Fibroblast of lung (primary cell): ENCODE data around the gene LMF1. TPM values are rescaled to one million over a fixed set of nuclear protein-coding genes. Genes with fewer than 3 reads are reported as not detected.

Experiments used
- DNase-seq, 2 donors: peaks; one replicate each; pipeline versions ENCODE4 v3.0.0 to v3.0.0-alpha.2; 2010; ENCODE audit warnings: low read depth in 2 of 2
- H2AFZ ChIP-seq: 2 replicates; pipeline ENCODE4 v1.5.1; 2012; ENCODE audit warnings: low read length, control low read depth, inconsistent platforms
- H3K27ac ChIP-seq: 2 replicates; pipeline ENCODE4 v1.5.1; 2011; ENCODE audit warnings: low read length, control low read depth; ENCODE audit not compliant: insufficient read depth
- H3K27me3 ChIP-seq: 2 replicates; pipeline ENCODE4 v1.5.1; 2011; ENCODE audit warnings: mild to moderate bottlenecking, low read length; ENCODE audit not compliant: control insufficient read depth, insufficient read depth
- H3K36me3 ChIP-seq: 2 replicates; pipeline ENCODE4 v1.5.1; 2011; ENCODE audit warnings: low read length; ENCODE audit not compliant: control insufficient read depth, insufficient read depth
- H3K4me1 ChIP-seq: 2 replicates; pipeline ENCODE4 v1.5.1; 2011; ENCODE audit warnings: low read length; ENCODE audit not compliant: control insufficient read depth, insufficient read depth; ENCODE audit errors: extremely low read depth
- H3K4me2 ChIP-seq: 2 replicates; pipeline ENCODE4 v1.5.1; 2011; ENCODE audit warnings: low read length, control low read depth; ENCODE audit not compliant: insufficient read depth; ENCODE audit errors: extremely low read depth
- H3K4me3 ChIP-seq, 4 experiments: fragments of 200-600 bp in 1 of 4; sonication (generic) in 1 of 4; replicated peaks in 1 of 4; 2 replicates each; pipeline ENCODE4 v1.5.1; 2011 to 2016; ENCODE audit warnings: low read length in 4 of 4, low read depth in 3 of 4, mild to moderate bottlenecking in 3 of 4, control low read depth in 2 of 4, inconsistent platforms in 1 of 4, mixed read lengths in 1 of 4; ENCODE audit not compliant: insufficient read depth in 1 of 4; ENCODE audit errors: control extremely low read depth in 1 of 4
- H3K79me2 ChIP-seq: 2 replicates; pipeline ENCODE4 v1.5.1; 2012; ENCODE audit warnings: mild to moderate bottlenecking, low read length, inconsistent platforms; ENCODE audit not compliant: control insufficient read depth, insufficient read depth
- H3K9ac ChIP-seq: 2 replicates; pipeline ENCODE4 v1.5.1; 2011; ENCODE audit warnings: mild to moderate bottlenecking, low read length, control low read depth; ENCODE audit not compliant: insufficient read depth
- H3K9me3 ChIP-seq: 2 replicates; pipeline ENCODE4 v1.5.1; 2012; ENCODE audit warnings: low read depth, low read length; ENCODE audit not compliant: control insufficient read depth, insufficient read depth
- H4K20me1 ChIP-seq: 2 replicates; pipeline ENCODE4 v1.5.1; 2011; ENCODE audit warnings: low read length; ENCODE audit not compliant: control insufficient read depth, insufficient read depth; ENCODE audit errors: extremely low read depth
- EZH2 ChIP-seq: IDR thresholded peaks from 2 replicates; pipeline ENCODE4 v1.5.1; 2012; ENCODE audit warnings: low read length, control low read depth, mild to moderate bottlenecking; ENCODE audit errors: missing control alignments
- polyA plus RNA-seq, 2 donors: library from polyadenylated mRNA; depleted of rRNA in 1 of 2; stranded (reverse) in 1 of 2; unstranded in 1 of 2; fragments of >200 nt; gene quantifications; 2 replicates each; pipeline ENCODE4 v1.2.1, GENCODE V29; 2011 to 2012; ENCODE audit warnings: missing spikeins in 1 of 2
- total RNA-seq: library from RNA; depleted of rRNA; stranded (reverse); fragments of >200 nt; gene quantifications from 2 replicates; pipeline ENCODE4 v1.2.1, GENCODE V29; 2014
- TF ChIP-seq, protein P1 (sequence below), 2 donors: IDR thresholded peaks in 1 of 2; conservative IDR thresholded peaks in 1 of 2; 1 replicate in 1 of 2; 2 replicates in 1 of 2; pipeline ENCODE4 v1.5.1; 2011 to 2012; ENCODE audit warnings: low read length in 2 of 2, control low read depth in 1 of 2, inconsistent platforms in 1 of 2, low read depth in 1 of 2, mild to moderate bottlenecking in 1 of 2

LMF1 gene
- total and polyA plus RNA-seq, 2 donors (not counting 1 experiment from before 2014, with no cell fraction given), result 12.3 to 12.6 TPM

DNA sequence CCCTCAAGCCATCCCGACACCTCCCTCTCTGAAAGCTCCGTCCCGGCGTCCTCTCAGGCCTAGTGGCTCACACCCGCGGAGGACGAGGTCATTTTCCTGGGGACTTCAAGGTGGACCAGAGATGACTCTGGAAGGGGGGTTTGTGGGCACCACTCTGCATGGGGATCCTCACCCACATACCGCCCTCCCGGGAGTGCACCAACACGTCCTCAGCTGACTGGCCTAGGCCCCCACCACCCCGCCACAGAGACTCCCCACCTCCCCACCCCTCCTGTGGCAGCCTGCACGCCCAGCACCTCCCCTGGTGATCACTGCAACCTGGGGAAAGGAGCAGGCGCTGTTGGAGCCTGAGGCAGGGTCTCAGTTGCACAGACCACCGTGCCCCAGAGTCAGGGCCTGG is 8.4 kb upstream of the LMF1 start:
- Histone ChIP-seq H3K4me1 (no peaks in the 10 kb centered on the region), H3K27me3 (peaks cover 39% of the 10 kb centered on the region), H3K4me3 (no peak overlapping the region), H3K27ac (no peak overlapping the region), H3K4me2 (no peak overlapping the region), H3K79me2 (no peaks in the 10 kb centered on the region), H4K20me1 (no peaks in the 10 kb centered on the region), H3K9me3 (no peaks in the 10 kb centered on the region), H2AFZ (no peak overlapping the region), H3K9ac (no peak overlapping the region), H3K36me3 (no peaks in the 10 kb centered on the region)
- DNase-seq, result no peak
- TF ChIP-seq EZH2, result no peak
- TF ChIP-seq, protein P1, sequence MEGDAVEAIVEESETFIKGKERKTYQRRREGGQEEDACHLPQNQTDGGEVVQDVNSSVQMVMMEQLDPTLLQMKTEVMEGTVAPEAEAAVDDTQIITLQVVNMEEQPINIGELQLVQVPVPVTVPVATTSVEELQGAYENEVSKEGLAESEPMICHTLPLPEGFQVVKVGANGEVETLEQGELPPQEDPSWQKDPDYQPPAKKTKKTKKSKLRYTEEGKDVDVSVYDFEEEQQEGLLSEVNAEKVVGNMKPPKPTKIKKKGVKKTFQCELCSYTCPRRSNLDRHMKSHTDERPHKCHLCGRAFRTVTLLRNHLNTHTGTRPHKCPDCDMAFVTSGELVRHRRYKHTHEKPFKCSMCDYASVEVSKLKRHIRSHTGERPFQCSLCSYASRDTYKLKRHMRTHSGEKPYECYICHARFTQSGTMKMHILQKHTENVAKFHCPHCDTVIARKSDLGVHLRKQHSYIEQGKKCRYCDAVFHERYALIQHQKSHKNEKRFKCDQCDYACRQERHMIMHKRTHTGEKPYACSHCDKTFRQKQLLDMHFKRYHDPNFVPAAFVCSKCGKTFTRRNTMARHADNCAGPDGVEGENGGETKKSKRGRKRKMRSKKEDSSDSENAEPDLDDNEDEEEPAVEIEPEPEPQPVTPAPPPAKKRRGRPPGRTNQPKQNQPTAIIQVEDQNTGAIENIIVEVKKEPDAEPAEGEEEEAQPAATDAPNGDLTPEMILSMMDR (conservative IDR thresholded peaks at IDR 0.05 in 1 of 2, IDR thresholded peaks at IDR 0.05 in 1 of 2; ENCODE audit: low read depth in 1 of 2, low read length in 2 of 2), result no peak

DNA sequence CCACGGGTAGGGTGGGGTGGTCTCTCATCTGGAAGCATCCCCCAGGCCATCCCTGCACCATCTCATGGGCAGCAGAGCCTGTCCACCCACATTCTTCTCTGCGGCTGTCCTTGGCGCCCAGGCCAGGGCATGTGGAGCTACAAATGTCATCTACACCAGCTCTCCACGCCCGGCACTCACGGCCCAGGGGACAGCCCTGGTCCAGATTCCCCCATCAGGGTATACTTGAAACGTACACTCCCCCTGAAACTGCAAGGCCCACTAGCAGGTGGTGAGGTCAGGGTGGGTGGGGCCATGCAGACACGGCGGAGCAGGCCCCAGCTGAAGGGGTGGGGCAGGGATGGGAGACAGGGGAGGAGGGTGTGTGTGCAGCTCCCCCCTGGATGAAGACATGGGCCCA is 7.6 kb upstream of the LMF1 start:
- DNase-seq, result no peak
- no peaks in the 10 kb centered on the region for H3K79me2 ChIP-seq
- H3K36me3 ChIP-seq, result no peaks in the 10 kb centered on the region
- H2AFZ ChIP-seq, result no peak overlapping the region
- TF ChIP-seq, protein P1 (conservative IDR thresholded peaks at IDR 0.05 in 1 of 2, IDR thresholded peaks at IDR 0.05 in 1 of 2; ENCODE audit: low read depth in 1 of 2, low read length in 2 of 2), result no peak
- no peak for TF ChIP-seq EZH2
- H3K4me3 ChIP-seq, result no peak overlapping the region
- no peaks in the 10 kb centered on the region for H3K9me3 ChIP-seq
- no peak overlapping the region for H3K4me2 ChIP-seq
- H3K4me1 ChIP-seq, result no peaks in the 10 kb centered on the region
- H4K20me1 ChIP-seq, result no peaks in the 10 kb centered on the region
- H3K9ac ChIP-seq, result no peak overlapping the region
- H3K27ac ChIP-seq, result no peak overlapping the region
- H3K27me3 ChIP-seq, result peaks cover 35% of the 10 kb centered on the region

DNA sequence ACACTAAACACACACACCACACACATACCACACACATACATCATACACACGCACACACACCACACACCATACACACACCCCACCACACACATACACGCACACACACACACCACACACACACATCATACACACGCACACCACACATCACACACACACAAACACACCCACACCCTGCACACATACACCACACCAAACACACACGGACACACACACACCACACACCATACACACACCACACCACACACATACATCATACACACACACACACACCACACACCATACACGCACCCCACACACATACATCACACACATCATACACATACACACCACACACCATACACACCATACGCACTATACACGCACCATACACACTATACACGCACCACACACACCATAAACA is 7.1 kb upstream of the LMF1 start:
- no peak overlapping the region for H2AFZ ChIP-seq
- no peak overlapping the region for H3K9ac ChIP-seq
- H3K27ac ChIP-seq, result no peak overlapping the region
- H3K36me3 ChIP-seq, result no peaks in the 10 kb centered on the region
- no peaks in the 10 kb centered on the region for H4K20me1 ChIP-seq
- no peak overlapping the region for H3K4me3 ChIP-seq
- no peaks in the 10 kb centered on the region for H3K9me3 ChIP-seq
- no peaks in the 10 kb centered on the region for H3K79me2 ChIP-seq
- DNase-seq, result no peak
- TF ChIP-seq EZH2, result no peak
- TF ChIP-seq, protein P1 (conservative IDR thresholded peaks at IDR 0.05 in 1 of 2, IDR thresholded peaks at IDR 0.05 in 1 of 2; ENCODE audit: low read depth in 1 of 2, low read length in 2 of 2), result no peak
- H3K4me2 ChIP-seq, result no peak overlapping the region
- no peaks in the 10 kb centered on the region for H3K4me1 ChIP-seq
- peaks cover 30% of the 10 kb centered on the region for H3K27me3 ChIP-seq
